Measurements from ENCODE around the gene CHST5.
"Not testable (repeated sequence)": the region's sequence is repeated elsewhere in the genome, so short reads cannot be mapped to it uniquely, and the experiment has no call there.

The CHST5 gene

GRCh38 chr16:75548456-75548855 lies 12.5 kb upstream of the CHST5 start:
- not testable (repeated sequence) for DNase-seq

GRCh38 chr16:75546293-75546692 lies 10.4 kb upstream of the CHST5 start:
- DNase-seq: no peak

GRCh38 chr16:75545879-75546278 lies 10.0 kb upstream of the CHST5 start:
- DNase-seq: not testable (repeated sequence)

GRCh38 chr16:75542462-75542861 lies 6.6 kb upstream of the CHST5 start:
- DNase-seq: not testable (repeated sequence)

GRCh38 chr16:75541236-75541635 lies 5.3 kb upstream of the CHST5 start:
- DNase-seq: no peak

- DNase-seq: not testable (repeated sequence)
These were observed 3.1 kb upstream of the CHST5 start for GRCh38 chr16:75538882-75539565.

- no peak for DNase-seq
These were observed 1.9 kb upstream of the CHST5 start for GRCh38 chr16:75537776-75538175.

- DNase-seq: no peak
These were observed 581 bp downstream of the CHST5 start for GRCh38 chr16:75535211-75535843.

GRCh38 chr16:75534560-75535205 lies 1.2 kb downstream of the CHST5 start:
- DNase-seq: no peak

GRCh38 chr16:75532791-75533190 lies 3.1 kb downstream of the CHST5 start:
- no peak for DNase-seq

- no peak for DNase-seq
These were observed 3.7 kb downstream of the CHST5 start for GRCh38 chr16:75532142-75532765.

- DNase-seq: no peak
These were observed 5.9 kb downstream of the CHST5 start for GRCh38 chr16:75529959-75530358.

- DNase-seq: no peak
These were observed 6.6 kb downstream of the CHST5 start for GRCh38 chr16:75529056-75529905.

GRCh38 chr16:75527825-75528299 lies 8.0 kb downstream of the CHST5 start:
- DNase-seq: no peak

- DNase-seq: no peak
These were observed 9.7 kb downstream of the CHST5 start for GRCh38 chr16:75526032-75526790.

GRCh38 chr16:75519175-75519574 lies 16.7 kb downstream of the CHST5 start:
- DNase-seq: no peak

GRCh38 chr16:75516189-75516966 lies 19.5 kb downstream of the CHST5 start:
- peak; percentile 37 for DNase-seq

GRCh38 chr16:75514296-75514695 lies 21.6 kb downstream of the CHST5 start:
- no peak for DNase-seq

- peak; percentile 1 for DNase-seq
These were observed 29.3 kb downstream of the CHST5 start for GRCh38 chr16:75506574-75506973.

- DNase-seq: no peak
These were observed 29.8 kb downstream of the CHST5 start for GRCh38 chr16:75506107-75506506.

- no peak for DNase-seq
These were observed 32.1 kb downstream of the CHST5 start for GRCh38 chr16:75503801-75504200.
